ENCODE data around the gene HIVEP3.

DNA sequence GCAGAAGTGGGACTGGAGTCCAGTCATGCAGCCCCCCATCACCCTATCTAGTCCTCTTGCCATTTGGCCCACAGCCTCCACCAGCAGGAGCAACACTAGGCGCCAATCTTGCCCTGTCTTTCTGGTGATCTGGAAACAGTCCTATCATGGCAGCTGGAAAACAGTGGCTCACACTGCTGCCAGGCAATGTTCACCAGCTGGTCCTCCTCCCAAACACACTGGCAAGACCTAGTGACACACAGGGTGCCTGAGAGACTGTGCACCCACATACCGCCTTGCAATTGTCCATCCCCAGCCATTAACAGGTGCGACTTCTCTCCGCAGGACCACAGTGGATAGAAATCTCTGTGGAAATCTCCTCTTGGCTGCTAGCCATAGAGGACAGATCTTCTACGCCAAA lies 105.5 kb downstream of the HIVEP3 start:
- TF ChIP-seq POLR2AphosphoS5 (IDR thresholded peaks at IDR 0.05) = no peak
- TF ChIP-seq POLR2A (IDR thresholded peaks at IDR 0.05; ENCODE audit: low read depth) = no peak
- TF ChIP-seq, protein P1, sequence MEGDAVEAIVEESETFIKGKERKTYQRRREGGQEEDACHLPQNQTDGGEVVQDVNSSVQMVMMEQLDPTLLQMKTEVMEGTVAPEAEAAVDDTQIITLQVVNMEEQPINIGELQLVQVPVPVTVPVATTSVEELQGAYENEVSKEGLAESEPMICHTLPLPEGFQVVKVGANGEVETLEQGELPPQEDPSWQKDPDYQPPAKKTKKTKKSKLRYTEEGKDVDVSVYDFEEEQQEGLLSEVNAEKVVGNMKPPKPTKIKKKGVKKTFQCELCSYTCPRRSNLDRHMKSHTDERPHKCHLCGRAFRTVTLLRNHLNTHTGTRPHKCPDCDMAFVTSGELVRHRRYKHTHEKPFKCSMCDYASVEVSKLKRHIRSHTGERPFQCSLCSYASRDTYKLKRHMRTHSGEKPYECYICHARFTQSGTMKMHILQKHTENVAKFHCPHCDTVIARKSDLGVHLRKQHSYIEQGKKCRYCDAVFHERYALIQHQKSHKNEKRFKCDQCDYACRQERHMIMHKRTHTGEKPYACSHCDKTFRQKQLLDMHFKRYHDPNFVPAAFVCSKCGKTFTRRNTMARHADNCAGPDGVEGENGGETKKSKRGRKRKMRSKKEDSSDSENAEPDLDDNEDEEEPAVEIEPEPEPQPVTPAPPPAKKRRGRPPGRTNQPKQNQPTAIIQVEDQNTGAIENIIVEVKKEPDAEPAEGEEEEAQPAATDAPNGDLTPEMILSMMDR (IDR thresholded peaks at IDR 0.05) = no peak
